Measurements from ENCODE around the gene LTBP1. TPM values are rescaled to one million over a fixed set of nuclear protein-coding genes. Genes with fewer than 3 reads are reported as not detected.

LTBP1 gene
- total and polyA plus RNA-seq, 2 experiments from 2014 or later: 15.7 to 49.8 TPM

GRCh38 chr2:32945286-32945685 is 1.5 kb upstream of the LTBP1 start:
- H3K9me3 Mint-ChIP-seq: no peaks in the 10 kb centered on the region; the same call in 2 of the 3 replicates
- Histone ChIP-seq H3F3A (replicated peaks; ENCODE audit: low read depth) (no peaks in the 10 kb centered on the region; the same call in 1 of the 2 replicates), H2AFZ (no peak overlapping the region), H3K4me1 (ENCODE audit: insufficient read depth) (peaks cover 15% of the 10 kb centered on the region), H3K36me3 (ENCODE audit: insufficient read depth) (no peaks in the 10 kb centered on the region), H3K79me2 (replicated peaks; ENCODE audit: insufficient read depth) (no peaks in the 10 kb centered on the region; the same call in 1 of the 2 replicates), H3K27me3 (ENCODE audit: insufficient read depth) (no peaks in the 10 kb centered on the region), H3K27ac (ENCODE audit: low read depth) (no peak overlapping the region), H3K9me2 (ENCODE audit: insufficient read depth) (0 out of 2 replicates have a peak, but pooled peaks cover 2% of the 10 kb centered on the region), H3K4me3 (no peak overlapping the region), H4K20me1 (replicated peaks; ENCODE audit: insufficient read depth) (no peaks in the 10 kb centered on the region), H3K4me2 (no peak overlapping the region)
- H3K27me3 Mint-ChIP-seq (ENCODE audit: insufficient read depth, low read depth, poor library complexity): peaks cover 9% of the 10 kb centered on the region
- DNase-seq (ENCODE audit: low spot score) (no peak), ATAC-seq (no peak)
- H3K27ac Mint-ChIP-seq: no peak overlapping the region
- H3K4me3 Mint-ChIP-seq: no peak overlapping the region
- H3K36me3 Mint-ChIP-seq (ENCODE audit: low read depth): no peaks in the 10 kb centered on the region; the same call in 2 of the 3 replicates
- TF ChIP-seq EZH2 (IDR thresholded peaks at IDR 0.05; ENCODE audit: low read depth, unreplicated experiment): no peak
- no peak for TF ChIP-seq EZH2phosphoT487 (IDR thresholded peaks at IDR 0.05; ENCODE audit: unreplicated experiment)
- TF ChIP-seq CREB1 (CRISPR knock-in tag; IDR thresholded peaks at IDR 0.05; ENCODE audit: low read depth): no peak
- TF ChIP-seq NANOG (IDR thresholded peaks at IDR 0.05; ENCODE audit: borderline replicate concordance): no peak
- peaks cover 23% of the 10 kb centered on the region for H3K4me1 Mint-ChIP-seq

- TF ChIP-seq NANOG (IDR thresholded peaks at IDR 0.05; ENCODE audit: borderline replicate concordance): no peak
- no peak for TF ChIP-seq EZH2phosphoT487 (IDR thresholded peaks at IDR 0.05; ENCODE audit: unreplicated experiment)
- TF ChIP-seq EZH2 (IDR thresholded peaks at IDR 0.05; ENCODE audit: low read depth, unreplicated experiment): no peak
- H3K27me3 ChIP-seq (ENCODE audit: insufficient read depth): no peaks in the 10 kb centered on the region
- no peaks in the 10 kb centered on the region for H3F3A ChIP-seq (replicated peaks; ENCODE audit: low read depth)
- no peaks in the 10 kb centered on the region; the same call in 2 of the 3 replicates for H3K9me3 Mint-ChIP-seq
- no peaks in the 10 kb centered on the region for H3K36me3 ChIP-seq (ENCODE audit: insufficient read depth)
- H3K27me3 Mint-ChIP-seq (ENCODE audit: insufficient read depth, low read depth, poor library complexity): peaks cover 10% of the 10 kb centered on the region
- H3K4me2 ChIP-seq: peak overlapping the region; percentile 98
- H3K4me3 Mint-ChIP-seq: peak overlapping the region; percentile 79; the same call in 2 of the 3 replicates
- peaks cover 17% of the 10 kb centered on the region for H3K4me1 Mint-ChIP-seq
- peak overlapping the region; percentile 86 for H3K4me3 ChIP-seq
- H3K79me2 ChIP-seq (replicated peaks; ENCODE audit: insufficient read depth): no peaks in the 10 kb centered on the region; the same call in 1 of the 2 replicates
- H3K4me1 ChIP-seq (ENCODE audit: insufficient read depth): peaks cover 15% of the 10 kb centered on the region
- DNase-seq (ENCODE audit: low spot score): peak; percentile 32
- no peaks in the 10 kb centered on the region; the same call in 2 of the 3 replicates for H3K36me3 Mint-ChIP-seq (ENCODE audit: low read depth)
- no peak overlapping the region; the same call in 1 of the 2 replicates for H2AFZ ChIP-seq
- peak; percentile 61 for ATAC-seq
- no peak overlapping the region for H3K27ac Mint-ChIP-seq
- H3K9me2 ChIP-seq (ENCODE audit: insufficient read depth): 0 out of 2 replicates have a peak, but pooled peaks cover 2% of the 10 kb centered on the region
- H4K20me1 ChIP-seq (replicated peaks; ENCODE audit: insufficient read depth): no peaks in the 10 kb centered on the region
- H3K27ac ChIP-seq (ENCODE audit: low read depth): no peak overlapping the region
Measured at GRCh38 chr2:32947076-32947483, 327 bp downstream of the LTBP1 start.

- no peaks in the 10 kb centered on the region for H4K20me1 ChIP-seq (replicated peaks; ENCODE audit: insufficient read depth)
- Mint-ChIP-seq H3K9me3 (no peaks in the 10 kb centered on the region; the same call in 2 of the 3 replicates), H3K27me3 (ENCODE audit: insufficient read depth, low read depth, poor library complexity) (peaks cover 12% of the 10 kb centered on the region), H3K4me1 (peaks cover 11% of the 10 kb centered on the region), H3K36me3 (ENCODE audit: low read depth) (no peaks in the 10 kb centered on the region; the same call in 2 of the 3 replicates), H3K27ac (no peak overlapping the region), H3K4me3 (peak overlapping the region; percentile 66)
- peak overlapping the region; percentile 86 for H3K4me3 ChIP-seq
- no peaks in the 10 kb centered on the region for H3K27me3 ChIP-seq (ENCODE audit: insufficient read depth)
- peaks cover 13% of the 10 kb centered on the region for H3K4me1 ChIP-seq (ENCODE audit: insufficient read depth)
- H3K4me2 ChIP-seq: peak overlapping the region; percentile 98
- no peaks in the 10 kb centered on the region for H3K36me3 ChIP-seq (ENCODE audit: insufficient read depth)
- H3F3A ChIP-seq (replicated peaks; ENCODE audit: low read depth): no peaks in the 10 kb centered on the region
- H2AFZ ChIP-seq: peak overlapping the region; percentile 87
- no peaks in the 10 kb centered on the region; the same call in 1 of the 2 replicates for H3K79me2 ChIP-seq (replicated peaks; ENCODE audit: insufficient read depth)
- H3K9me2 ChIP-seq (ENCODE audit: insufficient read depth): 0 out of 2 replicates have a peak, but pooled peaks cover 2% of the 10 kb centered on the region
- H3K27ac ChIP-seq (ENCODE audit: low read depth): no peak overlapping the region
- ATAC-seq (peak; percentile 63), DNase-seq (ENCODE audit: low spot score) (peak; percentile 77)
- TF ChIP-seq CREB1 (CRISPR knock-in tag; IDR thresholded peaks at IDR 0.05; ENCODE audit: low read depth): no peak
- TF ChIP-seq NANOG (IDR thresholded peaks at IDR 0.05; ENCODE audit: borderline replicate concordance): no peak
- no peak for TF ChIP-seq CTCF (conservative IDR thresholded peaks at IDR 0.05; ENCODE audit: low read depth in 2 of 2)
- TF ChIP-seq REST (IDR thresholded peaks at IDR 0.05; ENCODE audit: unreplicated experiment): no peak
- TF ChIP-seq ETS1 (IDR thresholded peaks at IDR 0.05): no peak
- TF ChIP-seq STAT1 (IDR thresholded peaks at IDR 0.05; ENCODE audit: unreplicated experiment): no peak
- no peak; the same call in 1 of the 2 replicates for TF ChIP-seq POLR2AphosphoS5 (IDR thresholded peaks at IDR 0.05; ENCODE audit: low read depth)
- no peak for TF ChIP-seq EZH2 (IDR thresholded peaks at IDR 0.05; ENCODE audit: low read depth, unreplicated experiment)
- TF ChIP-seq ZNF331 (CRISPR knock-in tag; IDR thresholded peaks at IDR 0.05; ENCODE audit: low read depth): no peak
- no peak for TF ChIP-seq JUNB (IDR thresholded peaks at IDR 0.05; ENCODE audit: unreplicated experiment)
Measured at GRCh38 chr2:32947484-32948143, 861 bp downstream of the LTBP1 start.

All from GM23338 (cell line).